CD4-positive, alpha-beta memory T cell (primary cell): ENCODE measurements around the gene HMGCL. TPM values are rescaled to one million over a fixed set of nuclear protein-coding genes. Genes with fewer than 3 reads are reported as not detected.

Experiments
- CTCF ChIA-PET: fragments of 350-600 bp; sonication (Branson Sonifier 250); formaldehyde crosslinking; loops from one replicate; lab custom pipeline; 2021; ENCODE audit warnings: inconsistent platforms; ENCODE audit not compliant: partially characterized antibody; lab: Charles Lee
- POLR2A ChIA-PET: fragments of 350-600 bp; sonication (Branson Sonifier 250); formaldehyde crosslinking; loops from one replicate; lab custom pipeline; 2021; ENCODE audit not compliant: partially characterized antibody; lab: Charles Lee
- DNase-seq, 5 donors: peaks; one replicate each; pipeline versions ENCODE4 v3.0.0 to v3.0.0-alpha.2; 2020 to 2022; ENCODE audit warnings: mixed read lengths in 1 of 5
- H3K27ac ChIP-seq: one replicate; pipeline ENCODE4 v1.7.0; 2013; ENCODE audit warnings: low read depth, low read length
- H3K27me3 ChIP-seq: 2 replicates; pipeline ENCODE4 v1.7.0; 2013; ENCODE audit warnings: mild to moderate bottlenecking, low read length, moderate library complexity; ENCODE audit not compliant: insufficient read depth
- H3K36me3 ChIP-seq: 2 replicates; pipeline ENCODE4 v1.7.0; 2013; ENCODE audit warnings: mild to moderate bottlenecking, low read length, moderate library complexity; ENCODE audit not compliant: insufficient read depth
- H3K4me1 ChIP-seq: 2 replicates; pipeline ENCODE4 v1.7.0; 2013; ENCODE audit warnings: mild to moderate bottlenecking, low read length, moderate library complexity; ENCODE audit not compliant: insufficient read depth
- H3K4me3 ChIP-seq, 2 donors: one replicate each; pipeline ENCODE4 v1.7.0; 2013; ENCODE audit warnings: low read length in 2 of 2, mild to moderate bottlenecking in 1 of 2
- H3K9me3 ChIP-seq, 2 donors: one replicate each; pipeline ENCODE4 v1.7.0; 2013; ENCODE audit warnings: low read length in 2 of 2, control low read depth in 1 of 2; ENCODE audit not compliant: control insufficient read depth in 1 of 2
- H3K27ac Mint-ChIP-seq, 7 donors: one replicate each; pipeline ENCODE4 v1.8.0; 2020 to 2021; ENCODE audit warnings: mixed read lengths in 7 of 7, mild to moderate bottlenecking in 6 of 7, inconsistent platforms in 3 of 7, moderate library complexity in 3 of 7
- H3K27me3 Mint-ChIP-seq, 2 donors: one replicate each; pipeline ENCODE4 v1.8.0; 2020 to 2021; ENCODE audit warnings: mixed read lengths in 2 of 2
- H3K36me3 Mint-ChIP-seq, 2 donors: one replicate each; pipeline ENCODE4 v1.8.0; 2020 to 2021; ENCODE audit warnings: mixed read lengths in 2 of 2, inconsistent platforms in 1 of 2, mild to moderate bottlenecking in 1 of 2
- H3K4me1 Mint-ChIP-seq, 4 donors: one replicate each; pipeline ENCODE4 v1.8.0; 2020 to 2021; ENCODE audit warnings: mixed read lengths in 4 of 4, mild to moderate bottlenecking in 1 of 4
- H3K4me3 Mint-ChIP-seq, 8 donors: one replicate each; pipeline ENCODE4 v1.8.0; 2020 to 2021; ENCODE audit warnings: mixed read lengths in 8 of 8, mild to moderate bottlenecking in 7 of 8, moderate library complexity in 6 of 8, inconsistent platforms in 3 of 8
- H3K9me3 Mint-ChIP-seq, 8 donors: one replicate each; pipeline ENCODE4 v1.8.0; 2020 to 2021; ENCODE audit warnings: mixed read lengths in 8 of 8, mild to moderate bottlenecking in 5 of 8, inconsistent platforms in 3 of 8, moderate library complexity in 1 of 8
- intact Hi-C: fragments of 100-400 bp; cut with micrococcal nuclease; formaldehyde crosslinking; loops from one replicate; pipeline ENCODE4 v1.15.1; 2023
- polyA plus RNA-seq, 2 donors: library from polyadenylated mRNA; unstranded; fragments of 300-500 nt; fragmentation: Illumina TruSeq; gene quantifications; one replicate each; pipeline ENCODE4 v1.2.3, GENCODE V29; 2021
- total RNA-seq, 2 experiments: library from RNA; stranded (reverse); gene quantifications; one replicate each; pipeline ENCODE4 v1.2.3, GENCODE V29; 2021

The HMGCL gene
- total and polyA plus RNA-seq, 4 experiments from 2014 or later, result 27.8 to 38.5 (median 34.3) TPM

DNA sequence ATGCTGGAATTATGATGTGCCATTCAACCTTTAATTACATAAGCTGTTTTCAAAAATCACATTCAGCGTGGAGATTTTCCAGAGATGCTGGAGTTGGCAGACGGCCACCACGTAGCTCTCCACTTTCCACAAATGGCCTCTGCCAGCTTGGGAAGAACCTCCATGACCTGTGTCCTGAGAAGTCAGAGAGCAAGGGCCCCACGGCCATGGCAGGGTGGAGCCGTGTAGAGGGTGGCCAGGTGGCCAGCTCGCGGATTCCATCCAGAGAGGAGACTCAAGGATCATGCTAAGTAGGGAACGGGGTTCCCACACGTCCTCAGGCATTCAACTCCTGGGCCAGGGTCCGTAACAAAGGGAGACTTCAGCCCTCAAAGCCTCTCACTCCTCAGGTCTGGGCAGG, 23.4 kb downstream of the HMGCL start:
- Mint-ChIP-seq H3K27ac (peak overlapping the region; percentile 4 to 94 (median 82)), H3K27me3 (no peaks in the 10 kb centered on the region), H3K36me3 (peaks cover 5 to 21% of the 10 kb centered on the region in 2 donors), H3K9me3 (no peaks in the 10 kb centered on the region), H3K4me1 (peaks cover 8 to 38% (median 21%) of the 10 kb centered on the region in 4 donors), H3K4me3 (peak overlapping the region in 7 of 8 donors; percentile 13 to 98 (median 46))
- Histone ChIP-seq H3K9me3 (no peaks in the 10 kb centered on the region), H3K27me3 (no peaks in the 10 kb centered on the region), H3K36me3 (no peaks in the 10 kb centered on the region), H3K27ac (peak overlapping the region; percentile 92), H3K4me3 (no peak overlapping the region), H3K4me1 (peaks cover 23% of the 10 kb centered on the region)
- ChIA-PET CTCF (interaction anchor here (0.8 to 3.5 kb wide), 9 partner anchors 8 to 67 kb away, joined by 3 to 27 read pairs (median 3); no protein-coding TSS in a partner anchor), POLR2A (interaction anchor here (1.0 to 5.6 kb wide), 10 partner anchors 9 to 158 kb away, joined by 3 to 70 read pairs (median 9); partner anchors contain the start of genes ELOA, HMGCL, LYPLA2 and PITHD1)
- intact Hi-C loops, result loop anchor here (2.0 to 10.0 kb wide), 2 partner anchors 67 to 153 kb away; partner anchors contain the start of genes FUCA1 and PNRC2
- DNase-seq, result no peak

DNA sequence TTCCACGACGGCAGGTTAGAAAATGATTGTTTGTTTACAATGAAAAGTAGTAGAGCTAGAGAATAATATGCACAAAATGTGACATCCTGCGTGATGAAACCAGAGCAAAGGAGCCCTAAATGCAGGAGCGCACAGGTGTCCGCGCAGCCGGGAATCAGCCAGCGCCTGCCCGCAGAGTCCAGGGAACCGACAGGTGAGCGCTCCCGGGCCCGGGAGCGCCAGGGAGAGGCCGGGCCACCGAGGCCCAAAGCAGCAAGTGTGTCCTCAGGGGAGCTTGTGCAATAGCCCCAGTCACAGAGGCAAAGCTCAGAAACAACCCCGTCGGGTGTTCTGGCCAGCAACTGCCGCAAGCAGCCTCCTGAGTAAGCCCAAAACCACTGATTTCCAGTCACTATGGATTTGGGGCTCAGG, 23.9 kb downstream of the HMGCL start:
- CTCF ChIA-PET, result interaction anchor here (0.8 to 3.5 kb wide), 8 partner anchors 9 to 68 kb away, joined by 3 to 27 read pairs (median 3); no protein-coding TSS in a partner anchor
- Mint-ChIP-seq H3K27me3 (no peaks in the 10 kb centered on the region), H3K4me1 (peaks cover 8 to 38% (median 21%) of the 10 kb centered on the region in 4 donors), H3K36me3 (peaks cover 5 to 21% of the 10 kb centered on the region in 2 donors), H3K9me3 (no peaks in the 10 kb centered on the region), H3K4me3 (peak overlapping the region; percentile 72 to 98 (median 92)), H3K27ac (peak overlapping the region; percentile 84 to 95 (median 93))
- H3K9me3 ChIP-seq, result no peaks in the 10 kb centered on the region
- POLR2A ChIA-PET, result interaction anchor here (1.0 to 5.6 kb wide), 14 partner anchors 10 to 179 kb away, joined by 3 to 70 read pairs (median 6); partner anchors contain the start of genes ELOA, HMGCL, LYPLA2 and PITHD1
- H3K4me1 ChIP-seq, result peaks cover 23% of the 10 kb centered on the region
- no peak for DNase-seq
- intact Hi-C loops, result loop anchor here (2.0 to 10.0 kb wide), 2 partner anchors 67 to 153 kb away; partner anchors contain the start of genes FUCA1 and PNRC2
- H3K36me3 ChIP-seq, result no peaks in the 10 kb centered on the region
- H3K4me3 ChIP-seq, result peak overlapping the region; percentile 70 to 88
- H3K27me3 ChIP-seq, result no peaks in the 10 kb centered on the region
- H3K27ac ChIP-seq, result peak overlapping the region; percentile 92

DNA sequence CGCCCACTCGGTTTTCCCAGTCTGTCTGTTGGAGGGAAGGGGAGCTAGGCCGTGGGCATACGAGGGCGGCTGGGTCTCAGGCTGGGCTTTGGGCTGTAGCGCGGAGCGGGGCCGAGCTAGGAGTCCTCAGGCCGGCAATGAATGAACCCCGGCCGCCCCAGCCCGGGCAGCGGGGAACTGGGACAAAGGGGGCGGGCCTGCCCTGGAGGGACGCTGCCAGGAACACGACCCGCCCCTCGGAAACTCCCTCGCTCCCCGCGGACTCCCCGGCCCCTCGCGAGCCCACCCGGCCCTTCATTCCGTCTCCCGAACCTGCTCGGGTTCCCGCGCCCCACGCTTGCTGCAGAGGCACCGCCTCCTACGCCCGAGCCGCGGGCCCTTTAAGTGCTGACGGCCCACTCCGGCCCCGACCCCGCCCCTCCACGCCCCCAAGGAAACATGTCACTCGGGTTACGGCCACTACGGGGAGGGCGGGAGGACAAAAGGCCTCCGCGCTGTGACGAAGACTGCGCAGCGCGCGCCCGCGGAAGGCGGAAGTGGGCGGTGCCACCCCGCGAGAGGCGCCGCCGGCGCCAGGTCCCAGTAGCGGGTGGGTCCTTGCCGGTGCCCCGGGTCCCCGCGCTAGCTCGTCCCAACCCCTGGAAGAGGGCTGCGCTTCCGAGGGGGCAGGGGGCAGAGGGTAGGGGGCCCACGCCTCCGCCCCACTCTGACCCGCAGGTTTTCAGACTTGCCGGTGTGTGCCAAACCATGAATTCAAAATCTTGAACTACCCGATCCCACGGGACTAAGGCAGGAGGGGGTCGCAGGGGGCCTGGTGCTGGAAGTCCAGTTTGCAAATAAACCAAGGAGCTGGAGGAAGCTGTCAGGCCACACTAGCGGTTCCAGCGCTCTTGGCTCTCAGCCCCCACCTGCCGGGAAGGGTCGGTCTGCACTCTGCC, 24.6 kb downstream of the HMGCL start, which contains the start of gene GALE:
GALE (minus strand) TSS at position 355 of the 938 bp plus-strand sequence. CDS start 1,747 bp downstream, outside the sequence.
- H3K27ac Mint-ChIP-seq, result peak within 1 kb of the TSS; percentile 84 to 97 (median 94)
- intact Hi-C loops, result loop anchor here (1.0 to 10.0 kb wide), 6 partner anchors 9 to 154 kb away; partner anchors contain the start of genes FUCA1, HMGCL, LYPLA2 and PITHD1
- peak within 1 kb of the TSS; percentile 80 to 98 (median 92) for H3K4me3 Mint-ChIP-seq
- ChIA-PET CTCF (interaction anchor here (0.8 to 3.5 kb wide), 6 partner anchors 10 to 68 kb away, joined by 3 to 27 read pairs (median 3); no protein-coding TSS in a partner anchor), POLR2A (interaction anchor here (0.9 to 5.6 kb wide), 16 partner anchors 10 to 179 kb away, joined by 3 to 70 read pairs (median 4); partner anchors contain the start of genes ELOA, FUCA1, HMGCL and LYPLA2)
- H3K27ac ChIP-seq, result peak within 1 kb of the TSS; percentile 92
- H3K4me3 ChIP-seq, result peak within 1 kb of the TSS; percentile 70 to 88
- H3K9me3 ChIP-seq, result no peaks in the 10 kb centered on the region
- H3K36me3 Mint-ChIP-seq, result peaks cover 4 to 20% of the 10 kb centered on the region in 2 donors
- peaks cover 8 to 37% (median 21%) of the 10 kb centered on the region in 4 donors for H3K4me1 Mint-ChIP-seq
- H3K27me3 ChIP-seq, result no peaks in the 10 kb centered on the region
- no peaks in the 10 kb centered on the region for H3K9me3 Mint-ChIP-seq
- H3K27me3 Mint-ChIP-seq, result no peaks in the 10 kb centered on the region
- H3K4me1 ChIP-seq, result peaks cover 23% of the 10 kb centered on the region
- peak; percentile 94 to 97 (median 94) for DNase-seq
- H3K36me3 ChIP-seq, result no peaks in the 10 kb centered on the region

DNA sequence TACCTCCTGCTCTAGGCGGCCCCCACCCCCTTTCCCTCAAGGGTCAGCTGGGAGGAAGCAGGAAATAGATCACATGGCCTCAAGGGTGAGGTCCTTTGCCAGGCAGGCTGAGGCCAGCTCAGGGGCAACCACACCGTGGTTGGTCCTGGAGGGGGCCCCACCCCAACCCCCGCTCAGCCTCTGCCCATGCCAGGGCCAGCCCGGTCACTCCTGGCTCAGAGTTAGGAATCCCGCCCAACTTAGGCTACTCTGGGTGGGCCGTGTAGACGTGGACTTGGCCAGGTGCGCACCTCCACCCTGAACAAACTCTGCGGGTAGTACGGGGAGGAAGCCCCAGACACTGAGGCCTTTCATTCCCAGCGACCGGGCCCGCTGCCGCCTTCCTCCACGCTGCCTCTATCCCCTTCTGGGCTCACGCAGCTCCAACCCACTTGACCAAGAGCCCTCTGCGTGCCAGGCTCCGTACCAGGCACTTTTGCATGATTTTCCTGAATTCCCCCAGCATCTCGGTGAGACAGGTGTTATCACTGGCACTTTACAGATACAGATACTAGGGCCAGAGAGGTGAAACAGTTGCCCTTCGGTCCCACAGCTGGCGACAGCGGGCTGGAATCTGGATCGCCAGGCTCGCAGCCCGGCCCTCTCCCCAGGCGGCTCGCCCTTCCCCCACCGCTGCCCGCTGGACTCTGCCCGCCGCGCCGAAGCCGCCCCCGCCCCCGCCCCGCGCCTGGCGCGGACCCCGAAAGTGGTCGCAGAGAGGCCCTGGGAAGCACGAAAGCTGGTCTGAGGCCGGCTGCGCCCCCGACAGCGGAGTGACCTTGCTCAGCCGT, 25.4 kb downstream of the HMGCL start:
- Histone ChIP-seq H3K4me3 (peak overlapping the region; percentile 70 to 76), H3K27me3 (no peaks in the 10 kb centered on the region), H3K27ac (peak overlapping the region; percentile 92), H3K4me1 (peaks cover 23% of the 10 kb centered on the region), H3K9me3 (no peaks in the 10 kb centered on the region), H3K36me3 (no peaks in the 10 kb centered on the region)
- H3K36me3 Mint-ChIP-seq, result peaks cover 4 to 16% of the 10 kb centered on the region in 2 donors
- H3K4me1 Mint-ChIP-seq, result peaks cover 8 to 34% (median 19%) of the 10 kb centered on the region in 4 donors
- CTCF ChIA-PET, result interaction anchor here (3.5 kb wide), 1 partner anchor 10 kb away, joined by 27 read pairs; no protein-coding TSS in a partner anchor
- intact Hi-C loops, result loop anchor here (1.0 to 10.0 kb wide), 6 partner anchors 8 to 155 kb away; partner anchors contain the start of genes FUCA1, HMGCL, LYPLA2 and PITHD1
- H3K27me3 Mint-ChIP-seq, result no peaks in the 10 kb centered on the region
- H3K9me3 Mint-ChIP-seq, result no peaks in the 10 kb centered on the region
- DNase-seq, result peak in 1 of 5 donors; percentile 61
- peak overlapping the region; percentile 80 to 98 (median 92) for H3K4me3 Mint-ChIP-seq
- POLR2A ChIA-PET, result interaction anchor here (0.8 to 5.6 kb wide), 12 partner anchors 9 to 108 kb away, joined by 3 to 70 read pairs (median 6); partner anchors contain the start of genes ELOA, FUCA1, HMGCL and LYPLA2
- H3K27ac Mint-ChIP-seq, result peak overlapping the region; percentile 80 to 97 (median 94)

DNA sequence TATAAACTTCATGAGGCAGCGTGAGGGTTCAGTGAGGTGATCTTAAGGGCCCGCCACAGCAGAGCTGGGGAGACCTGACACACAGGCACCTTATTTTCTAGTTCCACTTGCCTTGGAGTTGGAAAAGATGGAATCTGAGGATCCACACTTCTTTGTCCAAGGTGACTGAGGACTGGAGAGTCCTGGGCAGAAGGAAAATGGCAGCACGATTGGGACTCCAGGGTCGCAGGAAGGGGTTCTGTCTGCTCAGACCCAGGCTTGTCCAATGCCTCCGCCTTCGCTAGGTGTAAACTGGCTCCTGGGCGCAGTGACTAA, 26.0 kb downstream of the HMGCL start:
- Histone ChIP-seq H3K4me3 (peak overlapping the region in 1 of 2 donors; percentile 70), H3K4me1 (peaks cover 23% of the 10 kb centered on the region), H3K36me3 (no peaks in the 10 kb centered on the region), H3K27me3 (no peaks in the 10 kb centered on the region), H3K9me3 (no peaks in the 10 kb centered on the region), H3K27ac (peak overlapping the region; percentile 92)
- peaks cover 4 to 18% of the 10 kb centered on the region in 2 donors for H3K36me3 Mint-ChIP-seq
- peak overlapping the region in 5 of 7 donors; percentile 29 to 96 (median 80) for H3K27ac Mint-ChIP-seq
- CTCF ChIA-PET, result interaction anchor here (0.9 kb wide), 1 partner anchor 11 kb away, joined by 3 read pairs; no protein-coding TSS in a partner anchor
- intact Hi-C loops, result no loop called here
- no peaks in the 10 kb centered on the region for H3K27me3 Mint-ChIP-seq
- H3K4me3 Mint-ChIP-seq, result peak overlapping the region; percentile 17 to 98 (median 90)
- peaks cover 8 to 34% (median 19%) of the 10 kb centered on the region in 4 donors for H3K4me1 Mint-ChIP-seq
- no peak for DNase-seq
- H3K9me3 Mint-ChIP-seq, result no peaks in the 10 kb centered on the region
- POLR2A ChIA-PET, result interaction anchor here (0.8 to 5.6 kb wide), 5 partner anchors 8 to 26 kb away, joined by 3 to 70 read pairs (median 51); partner anchors contain the start of genes HMGCL, LYPLA2 and PITHD1
